GM19239 (cell line): ENCODE results near the gene JAKMIP2.

Source experiments
- DNase-seq: peaks from one replicate; pipeline ENCODE4 v3.0.0; 2011; ENCODE audit warnings: low spot score; ENCODE audit not compliant: insufficient read length
- FAIRE-seq: peaks from 2 replicates; lab custom pipeline; 2011; peaks lifted over from hg19 to GRCh38; lab: Jason Lieb, UNC

Gene JAKMIP2

DNA sequence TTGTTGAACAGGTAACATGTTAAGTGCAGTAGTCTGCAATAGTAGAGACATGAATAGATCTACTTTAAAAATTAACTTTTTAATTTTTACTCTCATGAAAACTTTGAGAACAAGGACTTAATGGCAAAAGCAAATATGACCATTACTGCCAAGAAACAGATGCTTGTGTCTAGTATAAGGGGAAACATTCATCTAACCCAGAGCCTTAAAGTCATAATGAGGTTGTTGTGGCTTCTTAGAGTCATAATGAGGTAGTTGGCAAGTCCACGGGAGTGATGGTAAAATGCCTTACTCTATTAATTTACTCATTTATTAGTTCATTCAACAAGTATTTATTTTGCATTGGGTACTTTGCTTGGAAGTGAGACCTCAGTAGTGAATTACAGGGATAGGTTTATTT, 71.5 kb downstream of the JAKMIP2 start:
- FAIRE-seq = no peak

DNA sequence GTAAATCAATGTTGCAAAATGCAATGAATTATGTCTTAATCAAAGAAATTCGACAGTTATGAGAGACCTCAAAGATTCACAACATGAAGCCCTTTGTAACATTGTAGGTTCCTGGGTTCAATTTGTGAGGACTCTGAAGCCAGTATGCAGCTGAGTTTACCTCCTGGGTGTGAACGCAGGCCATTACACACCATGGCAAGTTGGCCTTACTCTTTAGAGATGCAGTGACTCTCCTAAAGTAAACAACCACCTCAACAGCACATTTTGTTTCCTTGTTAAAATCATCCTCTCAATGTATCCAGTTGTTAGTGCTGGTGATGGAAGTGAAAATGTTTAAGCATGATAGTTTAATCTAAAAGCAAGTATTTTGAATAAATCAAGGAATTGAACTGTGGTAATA, 73.8 kb downstream of the JAKMIP2 start:
- DNase-seq (no peak), FAIRE-seq (no peak)

More for the DNA sequence above, 71.5 kb downstream of the JAKMIP2 start:
- no peak for DNase-seq

DNA sequence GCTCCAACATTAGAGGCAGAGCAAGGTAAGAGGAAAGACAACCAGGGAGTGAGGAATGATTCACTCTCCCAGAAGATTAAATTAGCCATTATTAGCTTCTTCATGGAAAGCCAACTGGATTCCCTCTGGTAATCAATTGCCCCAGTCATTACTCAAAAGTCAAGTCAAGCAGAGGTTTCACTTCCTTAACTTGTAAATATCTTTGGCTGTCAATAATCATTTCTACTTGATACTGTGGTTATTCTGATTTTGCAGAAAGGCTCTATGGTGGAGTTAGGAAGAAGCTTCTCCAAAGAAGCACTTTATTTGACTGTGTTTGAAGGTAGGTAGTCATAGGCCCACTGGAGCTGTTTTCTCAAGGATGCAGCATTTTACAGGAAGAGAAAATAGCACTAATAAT, 78.0 kb downstream of the JAKMIP2 start:
- DNase-seq (no peak), FAIRE-seq (no peak)

DNA sequence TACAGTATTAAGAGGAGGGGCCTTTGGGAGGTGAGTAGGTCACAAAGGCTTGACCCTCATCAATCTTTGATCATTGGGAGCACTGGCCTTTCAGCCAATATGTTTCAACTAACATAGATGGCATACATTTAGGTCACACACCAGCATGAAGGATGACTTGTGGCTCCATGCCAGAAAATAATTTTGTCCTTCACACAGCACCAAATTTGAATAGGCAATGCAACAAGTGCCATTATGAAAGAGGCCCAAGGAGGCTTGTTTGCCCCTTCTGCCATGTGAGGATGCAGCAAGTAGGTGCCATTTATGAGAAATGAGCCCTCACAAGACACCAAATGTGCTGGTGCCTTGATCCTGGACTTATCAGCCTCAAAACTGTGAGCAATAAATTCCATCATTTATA, 81.1 kb downstream of the JAKMIP2 start:
- FAIRE-seq = no peak
- DNase-seq = no peak

DNA sequence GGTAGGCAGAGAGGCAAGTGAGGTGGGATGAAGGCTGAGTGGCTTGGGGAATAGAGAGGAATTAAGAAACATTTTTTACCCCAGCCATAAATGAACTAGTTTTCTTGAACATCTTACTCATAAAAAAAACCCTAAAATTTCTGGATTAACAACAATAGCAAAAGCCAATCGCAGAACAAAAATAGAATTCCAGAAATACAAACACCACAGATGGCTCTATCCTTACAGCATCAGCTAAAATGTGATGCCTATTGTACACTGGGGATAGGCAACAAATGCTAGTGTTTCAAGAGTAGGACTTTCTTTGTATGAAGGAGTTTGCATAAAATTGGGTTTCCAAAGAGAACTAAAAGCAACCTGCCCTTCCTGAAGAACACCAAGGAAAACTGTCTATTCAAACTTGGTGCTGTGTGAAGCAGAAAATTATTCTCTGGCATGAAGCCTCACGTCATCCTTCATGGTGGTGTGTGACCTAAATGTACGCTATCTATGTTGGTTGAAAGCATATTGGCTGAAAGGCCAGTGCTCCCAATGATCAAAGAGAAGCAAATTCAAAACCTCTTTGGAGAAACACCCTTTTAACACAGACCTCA, 82.9 kb downstream of the JAKMIP2 start:
- FAIRE-seq = no peak
- DNase-seq = no peak

DNA sequence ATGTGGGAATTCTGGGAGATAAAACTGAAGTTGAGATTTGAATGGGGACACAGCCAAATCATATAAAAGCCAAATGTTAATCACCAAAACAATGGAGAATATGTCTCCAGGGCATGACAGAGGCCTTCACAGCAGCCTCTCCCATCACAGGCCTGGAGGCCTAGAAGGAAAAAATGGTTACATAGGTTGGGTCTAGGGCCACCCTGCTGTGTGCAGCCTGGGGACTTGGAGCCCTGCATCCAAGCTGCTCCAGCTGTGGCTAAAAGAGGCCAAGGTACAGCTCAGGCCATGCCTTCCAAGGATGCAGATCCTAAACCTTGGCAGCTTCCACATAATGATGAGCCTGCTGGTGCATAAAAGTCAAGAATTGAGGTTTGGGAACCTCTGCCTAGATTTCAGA, 85.1 kb downstream of the JAKMIP2 start:
- FAIRE-seq = no peak
- DNase-seq = no peak

DNA sequence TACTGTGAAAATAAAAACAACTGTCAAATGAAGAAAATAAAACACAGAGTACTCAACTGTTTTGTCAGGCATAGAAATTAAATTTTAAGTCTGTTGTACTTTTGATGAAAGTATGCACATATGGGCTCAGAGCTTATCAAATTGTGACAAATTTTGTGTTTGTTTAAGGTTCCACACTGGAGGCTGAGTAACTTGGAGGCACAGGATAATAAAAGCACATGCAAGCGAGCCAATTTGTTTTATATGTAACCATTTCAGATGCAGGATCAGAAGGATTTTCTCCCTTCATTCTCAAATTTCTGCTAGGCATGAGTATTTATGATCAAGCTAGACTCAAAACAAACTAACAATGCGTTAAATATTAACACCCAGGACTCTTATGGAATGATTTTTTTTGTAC, 87.8 kb downstream of the JAKMIP2 start:
- no peak for DNase-seq
- FAIRE-seq = no peak

DNA sequence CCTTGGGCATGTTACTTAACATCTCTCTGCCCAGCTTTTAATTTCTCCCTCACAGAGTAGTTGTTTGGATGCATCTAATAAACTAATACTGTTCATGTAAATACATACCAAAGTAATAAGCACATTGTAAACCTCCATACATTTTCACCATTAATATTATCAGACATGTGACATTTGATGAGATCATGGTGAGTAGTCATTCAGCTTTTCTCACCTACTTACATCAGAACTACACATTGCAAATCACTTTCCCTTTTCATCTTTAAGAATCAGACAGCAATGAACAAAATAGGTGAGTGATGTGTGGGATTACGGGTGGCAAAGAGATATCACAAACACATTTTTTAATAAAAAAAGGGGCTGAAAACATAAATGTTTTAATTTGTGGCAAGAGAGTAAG, 89.3 kb downstream of the JAKMIP2 start:
- FAIRE-seq (no peak), DNase-seq (no peak)

DNA sequence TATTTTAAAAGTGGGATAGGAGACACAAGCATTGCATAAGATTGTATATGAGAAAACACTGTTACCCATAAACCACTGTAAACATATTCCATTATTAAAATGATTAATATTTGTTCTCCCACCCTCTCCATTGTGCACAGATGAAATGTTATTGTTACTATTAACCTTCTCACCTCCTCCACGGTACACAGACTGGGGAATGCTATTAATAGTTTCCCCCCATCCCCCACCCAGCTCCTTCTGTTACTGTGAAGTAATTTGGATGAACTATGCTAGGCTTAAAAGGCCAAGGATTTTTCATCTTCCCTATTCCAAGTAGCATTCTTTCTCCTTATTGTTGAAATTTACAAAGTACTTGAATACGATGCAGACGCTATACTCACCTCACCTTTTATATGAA, 91.4 kb downstream of the JAKMIP2 start:
- FAIRE-seq (no peak), DNase-seq (no peak)

DNA sequence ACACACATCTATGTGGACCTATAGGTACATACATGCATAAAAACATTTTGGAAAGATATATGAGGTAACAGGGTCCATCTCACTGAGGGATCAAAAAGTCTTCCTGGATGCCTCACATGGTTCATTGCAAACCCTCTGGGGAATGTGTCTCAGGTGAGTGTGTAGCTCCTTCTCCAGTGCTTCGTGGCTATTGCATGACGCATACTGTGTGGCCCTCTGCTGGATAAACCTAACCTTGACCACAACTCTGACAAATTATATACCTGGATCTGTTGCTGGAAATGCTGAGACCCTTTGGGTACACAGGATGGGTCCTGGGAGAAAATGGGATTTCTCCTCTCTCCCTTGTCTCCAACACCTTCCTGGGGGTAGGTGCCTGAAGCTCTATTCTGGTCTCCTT, 91.9 kb downstream of the JAKMIP2 start:
- FAIRE-seq (no peak), DNase-seq (no peak)

DNA sequence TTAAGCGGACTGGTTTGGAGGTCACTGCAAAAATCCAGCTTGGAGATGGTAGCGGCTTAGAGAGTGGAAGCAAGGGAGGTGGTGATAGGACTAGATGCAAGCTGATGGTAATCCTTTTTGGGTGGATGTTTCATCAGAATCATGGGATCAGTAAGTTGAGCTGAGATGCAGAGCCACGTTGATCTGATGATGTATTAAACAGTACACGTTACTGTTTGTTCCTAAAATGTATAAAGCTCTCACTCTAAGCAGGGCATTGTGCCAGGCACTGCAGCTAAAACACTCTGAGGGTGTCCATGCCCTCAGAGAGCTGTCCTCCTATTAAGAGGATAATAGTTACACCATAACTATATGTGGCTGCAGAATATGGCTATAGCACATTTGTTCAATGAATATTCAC, 93.1 kb downstream of the JAKMIP2 start:
- no peak for FAIRE-seq
- no peak for DNase-seq

DNA sequence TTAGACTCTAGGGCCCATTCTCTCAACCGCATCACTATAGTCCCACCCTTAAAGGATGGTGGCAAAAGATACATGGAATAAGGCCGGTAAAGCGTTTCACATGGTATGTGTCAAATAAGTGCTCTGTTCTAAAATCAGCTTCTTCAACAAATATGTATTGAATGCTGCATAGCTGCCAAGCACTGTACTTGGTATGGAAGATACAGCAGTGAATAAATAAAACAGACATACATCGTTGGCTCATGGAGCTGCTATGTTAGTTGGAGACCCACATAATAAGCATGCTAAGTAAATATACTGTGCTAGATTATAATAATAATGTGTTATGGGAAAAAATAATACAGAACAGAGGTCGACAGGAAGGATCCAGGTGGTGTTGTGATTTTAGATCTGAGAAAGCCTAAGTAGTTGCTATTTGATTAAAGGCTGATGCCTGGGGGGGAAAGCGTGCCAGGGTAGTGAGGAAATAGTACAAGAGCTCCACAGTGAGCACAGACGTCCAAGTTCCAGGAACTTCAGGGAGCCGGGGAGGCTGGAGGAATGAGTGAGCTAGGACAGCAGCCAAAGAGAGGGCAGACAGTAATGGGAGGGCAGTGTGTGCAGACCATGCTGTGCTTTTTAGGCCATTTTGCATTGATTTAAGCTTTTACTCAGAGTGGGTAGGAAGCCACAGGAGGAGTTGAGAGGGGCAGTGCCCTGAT, 93.7 kb downstream of the JAKMIP2 start:
- DNase-seq = no peak
- FAIRE-seq = no peak

DNA sequence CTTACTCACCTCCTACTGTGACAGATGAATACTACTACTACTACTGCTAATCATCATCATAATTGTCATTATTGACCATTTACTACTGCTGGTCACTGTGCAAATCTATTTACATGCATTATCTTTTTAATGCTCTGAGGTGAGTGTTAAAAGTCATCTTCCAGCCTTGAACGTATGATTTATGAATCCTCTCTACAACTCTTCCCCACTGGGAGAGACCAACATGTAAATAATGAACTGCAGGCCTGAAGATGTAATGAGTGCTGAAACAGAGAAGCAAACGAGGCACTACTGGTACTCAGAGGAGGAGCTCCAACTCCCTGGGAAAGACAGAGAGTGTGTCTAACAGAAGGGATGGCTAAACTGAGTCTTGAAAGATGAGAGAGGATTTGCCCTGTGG, 95.4 kb downstream of the JAKMIP2 start:
- no peak for DNase-seq
- no peak for FAIRE-seq

DNA sequence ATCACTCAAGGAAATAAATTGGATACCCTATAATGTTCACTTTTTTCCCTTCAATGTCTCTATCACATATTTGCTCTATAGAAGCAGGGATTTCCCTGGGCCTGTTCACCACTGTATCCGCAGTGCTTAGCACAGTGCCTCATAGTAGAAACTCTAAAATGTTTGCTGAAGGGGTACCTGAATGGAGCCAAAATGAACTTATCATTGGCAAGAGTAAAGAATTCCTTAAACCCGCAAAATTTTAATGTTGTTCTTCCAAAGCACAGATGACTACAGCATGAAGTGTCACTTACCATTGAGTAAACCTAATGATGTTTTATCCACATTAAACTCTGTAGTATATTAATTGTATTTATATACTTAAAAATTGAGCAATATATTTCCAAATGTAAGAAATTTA, 96.1 kb downstream of the JAKMIP2 start:
- DNase-seq = no peak
- FAIRE-seq = no peak

DNA sequence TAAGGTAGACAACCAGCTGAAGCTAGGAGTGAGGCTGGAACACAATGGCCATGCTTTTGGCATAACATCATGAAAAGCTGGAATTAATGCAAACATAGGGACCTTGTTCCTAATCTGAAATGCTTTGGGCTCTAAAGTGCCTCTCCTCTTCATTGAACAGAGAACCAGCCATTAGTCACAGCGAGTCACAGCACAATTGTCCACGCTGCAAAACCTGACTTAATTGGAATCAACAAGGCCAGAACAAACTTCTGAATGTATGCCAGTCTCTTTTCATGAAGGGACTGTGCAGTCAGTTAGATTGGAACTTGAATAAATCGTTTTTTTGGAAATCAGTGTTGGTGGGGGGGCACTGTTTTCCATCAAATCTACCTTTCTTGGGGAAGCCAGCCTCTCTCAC, 96.5 kb downstream of the JAKMIP2 start:
- no peak for DNase-seq
- no peak for FAIRE-seq

DNA sequence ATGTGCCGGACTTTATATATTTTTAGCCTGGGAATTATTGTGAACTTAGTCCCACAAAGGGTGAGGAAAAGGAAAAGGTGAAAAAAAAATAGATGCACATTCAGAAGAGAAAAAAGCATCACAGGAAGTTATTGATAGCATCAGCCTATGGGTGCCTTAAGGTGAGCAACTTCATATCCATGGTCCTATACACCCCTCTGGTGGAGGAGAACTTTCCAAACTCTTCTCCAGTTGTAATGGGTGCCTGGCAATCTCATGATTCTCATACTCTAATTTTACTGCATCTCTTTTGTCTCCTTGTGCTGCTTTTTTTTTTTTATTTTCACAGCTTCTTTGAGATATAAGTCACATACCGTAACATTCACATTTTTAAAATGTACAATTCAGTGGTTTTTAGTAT, 107.4 kb downstream of the JAKMIP2 start:
- FAIRE-seq (no peak), DNase-seq (no peak)

DNA sequence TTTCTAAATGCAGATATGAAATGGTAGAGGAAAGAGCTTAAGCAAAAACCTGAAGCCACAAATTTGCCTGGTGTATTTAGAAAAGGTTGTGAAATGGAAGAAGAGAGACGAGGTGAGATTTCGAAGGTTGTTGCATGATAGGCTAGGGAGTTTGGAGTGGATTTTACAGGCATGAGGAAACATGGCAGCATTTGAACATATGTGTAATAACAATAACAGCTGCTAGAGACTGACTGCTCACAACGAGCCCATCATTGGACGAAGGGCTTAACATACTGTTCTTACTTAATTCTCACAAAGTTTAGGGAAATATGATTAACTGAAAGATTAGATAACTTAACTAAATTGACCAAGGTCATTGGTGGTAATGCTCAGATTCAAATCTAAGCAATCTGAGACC, 108.1 kb downstream of the JAKMIP2 start:
- FAIRE-seq = no peak
- no peak for DNase-seq

DNA sequence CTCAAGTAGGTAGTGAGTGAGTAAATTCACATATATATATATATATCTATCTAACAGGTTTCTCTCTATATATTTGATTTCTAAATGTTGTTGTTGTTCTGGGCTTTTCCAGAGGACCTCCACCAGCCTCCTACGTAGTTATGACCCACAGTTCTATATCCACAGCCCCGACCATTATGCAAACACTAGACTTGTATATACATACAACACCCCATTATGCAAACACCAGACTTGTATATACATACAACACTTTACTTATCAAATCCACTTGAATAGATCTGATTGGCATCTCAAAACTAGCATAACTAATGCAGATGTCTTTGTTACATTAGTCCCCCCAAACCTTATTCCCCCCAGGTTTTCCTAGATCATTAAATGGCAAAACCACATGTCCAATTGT, 108.7 kb downstream of the JAKMIP2 start:
- FAIRE-seq (no peak), DNase-seq (no peak)

DNA sequence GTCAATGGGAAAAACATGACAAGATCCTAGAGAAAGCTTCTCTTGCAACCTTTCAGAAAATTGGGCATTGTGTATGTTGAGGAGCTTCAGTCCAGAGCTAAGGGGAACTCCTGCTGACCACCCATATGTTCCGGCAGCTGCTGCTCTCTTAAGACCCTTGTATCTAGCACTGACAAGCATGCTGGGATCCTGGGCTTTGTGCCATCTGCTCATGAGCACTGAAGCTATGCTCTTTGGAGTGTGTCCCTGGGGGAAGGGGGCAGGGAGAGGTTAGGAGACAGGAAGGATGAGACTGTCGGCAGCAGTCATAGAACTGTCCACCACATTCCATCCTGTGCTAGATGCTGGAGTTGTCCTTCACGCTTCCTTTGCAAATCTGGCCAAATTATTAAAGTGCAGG, 109.3 kb downstream of the JAKMIP2 start:
- DNase-seq (no peak), FAIRE-seq (no peak)

DNA sequence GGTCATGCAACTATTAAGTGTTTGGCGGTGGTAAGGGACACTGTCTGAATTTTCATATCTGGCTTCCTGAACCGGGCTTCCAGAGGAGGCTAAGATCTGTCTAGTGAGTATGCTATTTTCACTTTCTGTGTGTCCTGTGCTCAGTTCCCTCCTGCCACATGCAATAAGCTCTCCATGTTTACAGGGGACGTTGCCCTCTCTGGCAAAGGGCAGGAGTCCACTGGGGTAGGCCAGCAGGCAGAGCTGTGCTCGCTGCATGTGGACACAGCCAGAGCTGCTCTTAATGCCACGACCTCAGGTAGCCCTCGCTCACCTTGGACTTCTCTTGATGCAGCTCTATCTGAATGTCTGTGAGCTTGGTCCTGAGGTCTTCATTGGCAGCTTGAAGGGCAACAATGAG, 111.2 kb downstream of the JAKMIP2 start:
- FAIRE-seq = no peak
- DNase-seq = no peak

DNA sequence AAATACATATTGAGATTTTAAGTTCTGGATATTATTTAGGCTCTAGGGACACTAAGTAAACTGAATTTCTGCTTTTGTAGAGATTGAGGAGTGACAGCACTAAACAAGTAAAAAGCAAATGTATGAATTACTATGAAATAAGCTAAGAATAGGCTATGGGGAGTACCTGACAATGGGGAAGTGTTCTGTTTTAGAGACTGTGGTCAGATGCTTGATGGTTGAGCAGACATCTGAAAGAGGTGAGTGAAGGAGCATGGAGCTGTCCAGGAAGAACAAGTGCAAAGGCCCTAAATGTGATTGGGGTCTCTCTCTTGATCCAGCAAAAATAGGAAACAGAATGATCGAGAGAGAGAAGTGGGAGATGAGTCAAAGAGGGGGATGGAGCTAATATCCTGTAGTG, 111.7 kb downstream of the JAKMIP2 start:
- DNase-seq = no peak
- FAIRE-seq = no peak

DNA sequence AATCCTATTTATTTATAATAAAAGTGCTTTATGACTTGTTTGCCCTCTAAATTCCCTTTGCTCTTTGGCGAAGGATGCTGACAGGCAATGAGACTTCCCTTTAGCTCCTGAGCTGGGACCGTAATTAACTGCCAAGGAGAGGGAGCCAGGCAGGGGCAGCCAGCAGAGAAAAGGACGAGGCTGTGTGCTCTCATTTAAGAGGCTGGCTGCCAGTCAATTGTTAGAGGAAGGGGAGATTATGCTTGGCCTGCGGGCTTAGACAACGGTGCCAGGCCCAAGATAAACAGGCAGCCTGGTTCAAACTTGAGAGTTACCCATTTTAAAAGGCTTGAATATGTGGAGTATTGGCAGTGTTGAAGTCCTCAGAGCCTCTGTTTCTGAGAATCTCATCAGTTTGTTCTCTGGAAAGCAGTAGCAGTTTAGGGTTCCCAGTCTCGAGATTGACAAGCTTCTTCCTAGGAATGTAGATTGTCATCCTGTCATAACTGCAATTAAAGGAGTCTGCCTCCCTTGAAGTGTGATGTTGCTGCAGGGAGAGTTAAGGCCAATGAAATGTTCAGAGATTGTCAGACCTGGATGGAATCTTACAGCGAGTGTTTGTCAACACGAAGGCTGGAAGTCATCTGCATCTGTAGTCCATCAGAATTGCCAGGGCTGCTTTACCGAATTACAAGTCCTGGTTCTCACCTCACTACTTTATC, 113.2 kb downstream of the JAKMIP2 start:
- FAIRE-seq (no peak), DNase-seq (no peak)
